NCI-H524 treated with DMSO at 0.1 percent for 48 hours (cell line): Measurements from ENCODE around the gene TEAD2.

Source experiments
- DNase-seq: peaks from one replicate; lab custom pipeline; 2025; lab: John Stamatoyannopoulos, UW

TEAD2 gene

DNA sequence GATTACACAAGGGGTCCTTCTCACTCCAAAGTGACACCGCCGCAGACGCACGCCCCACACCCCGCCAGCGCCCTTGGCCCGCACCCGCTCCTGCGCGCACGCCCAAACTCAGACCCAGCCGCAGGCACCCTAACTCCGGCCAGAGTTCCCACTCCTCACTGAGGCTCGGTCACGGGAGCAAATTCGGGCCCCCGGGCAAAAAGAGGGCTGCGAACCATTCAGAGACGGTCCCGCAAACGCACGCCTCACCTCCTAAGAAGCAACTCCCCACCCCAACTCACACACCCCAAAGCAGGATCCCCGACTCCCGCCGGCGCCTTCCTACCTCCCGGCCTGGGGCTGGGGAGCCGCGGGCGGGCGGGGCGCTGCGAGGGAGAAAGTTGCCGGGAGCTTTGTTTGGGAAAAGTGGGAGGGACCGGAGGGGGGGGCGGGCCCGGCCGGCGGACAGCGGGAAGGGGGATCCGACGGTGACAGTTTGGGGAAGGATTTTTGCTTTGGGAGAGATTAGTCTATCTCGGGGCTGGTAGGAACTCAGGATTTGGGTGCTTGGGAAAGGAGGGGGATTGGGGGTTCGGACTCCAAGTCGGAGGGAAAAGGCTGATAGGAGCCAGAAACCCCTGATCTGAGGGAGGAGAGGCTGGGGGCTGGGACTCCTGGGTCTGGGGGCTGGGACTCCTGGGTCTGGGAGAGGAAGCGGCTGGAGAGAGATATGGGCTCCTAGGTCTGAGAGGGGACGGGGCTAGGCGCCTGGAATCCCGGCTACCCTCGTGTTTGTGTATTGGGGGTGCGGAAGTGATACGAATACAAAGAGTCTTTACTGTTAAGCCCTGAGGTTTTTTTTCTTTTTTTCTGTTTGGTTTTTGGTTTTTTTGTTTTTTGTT lies at the start of gene TEAD2:
Gene TEAD2 (minus strand): TSS at position 369 of the 881 bp plus-strand sequence. CDS start 2,341 bp downstream, outside the sequence.
- DNase-seq, result no peak

DNA sequence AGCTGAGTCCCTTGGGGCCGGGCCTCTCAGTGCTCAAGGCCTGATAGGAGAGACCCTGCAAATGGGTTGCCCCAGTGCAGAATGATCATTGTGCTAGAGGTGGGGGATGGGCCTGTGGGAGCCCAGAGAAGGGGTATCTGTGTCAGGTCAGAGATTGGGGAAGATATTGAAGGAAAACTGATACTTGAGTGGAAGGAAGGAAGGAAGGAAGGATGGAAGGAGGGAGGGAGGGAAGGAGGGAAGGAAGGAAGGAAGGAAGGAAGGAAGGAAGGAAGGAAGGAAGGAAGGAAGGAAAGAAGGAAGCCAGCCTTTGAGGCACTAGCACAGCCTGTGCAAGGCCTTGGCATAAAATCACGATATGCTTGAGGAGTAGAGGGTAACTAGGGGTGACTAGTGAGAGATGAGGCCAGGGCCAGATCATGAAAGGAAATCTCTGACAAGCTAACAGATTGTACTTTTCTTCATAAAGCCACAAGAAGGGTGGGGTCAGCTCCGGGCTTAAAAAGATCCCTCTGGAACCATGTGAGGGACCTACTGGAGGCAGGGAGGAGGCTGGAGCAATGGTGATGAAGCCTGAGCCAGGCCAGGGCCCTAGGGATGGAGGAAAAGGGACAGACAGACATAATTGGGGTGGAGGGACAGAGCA lies 49.6 kb upstream of the TEAD2 start:
- DNase-seq, result no peak

DNA sequence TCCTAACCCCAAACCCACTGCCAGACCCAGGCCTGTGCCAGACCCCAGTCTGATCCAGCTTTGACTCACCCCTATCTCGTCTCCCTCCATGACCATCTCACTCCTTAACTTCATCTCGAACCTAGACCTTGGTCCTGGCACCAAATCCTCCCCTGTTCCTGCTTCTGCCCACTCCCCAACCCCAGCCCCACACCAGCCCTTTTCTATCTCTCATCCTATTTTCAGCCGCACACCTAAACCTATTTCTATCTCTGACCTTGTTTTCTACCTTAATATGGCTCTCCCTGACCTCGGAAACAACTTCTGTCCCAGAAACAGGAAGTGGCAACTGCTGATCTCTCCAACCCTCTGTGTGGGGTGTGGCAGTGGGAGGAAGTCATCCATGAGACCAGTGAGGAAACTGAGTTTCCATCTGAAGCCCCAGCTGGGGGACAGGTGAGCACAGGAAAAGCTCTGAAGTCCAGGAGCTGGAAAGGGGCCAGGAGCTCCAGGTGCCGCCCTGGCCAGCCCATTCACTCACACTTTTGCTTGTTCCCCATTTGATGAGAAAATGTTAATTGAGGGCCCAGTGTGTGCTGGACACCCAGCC lies 47.3 kb upstream of the TEAD2 start:
- DNase-seq, result no peak

DNA sequence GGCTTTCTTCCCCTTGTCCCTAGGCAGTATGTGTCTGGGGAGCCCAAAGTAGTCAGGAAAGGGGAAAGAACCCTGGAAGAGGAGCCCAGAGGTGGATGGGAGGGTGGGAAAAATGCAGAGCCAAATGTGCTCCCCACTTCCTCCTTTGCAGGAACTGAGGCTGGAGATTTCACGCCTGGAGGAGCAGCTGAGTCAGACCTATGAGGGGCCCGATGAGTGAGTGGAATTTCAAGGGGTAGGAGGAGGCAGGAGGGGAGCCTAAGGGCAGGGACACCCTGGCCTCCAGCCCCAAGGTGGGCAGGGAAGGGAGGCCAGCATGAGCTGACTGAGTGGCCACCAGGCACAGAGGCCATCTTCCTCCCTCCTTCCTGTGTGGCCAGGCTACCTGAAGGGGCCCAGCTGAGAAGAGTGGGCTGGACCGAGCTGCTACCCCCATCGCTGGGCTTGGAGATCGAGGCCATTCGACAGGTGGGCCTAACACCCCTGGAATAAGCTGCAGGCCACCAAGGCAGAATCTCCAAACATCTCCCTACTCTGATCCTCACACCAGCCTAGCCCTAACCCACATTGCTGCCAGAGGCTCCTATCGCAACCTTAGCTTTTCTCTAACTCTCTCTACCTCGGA lies 46.7 kb upstream of the TEAD2 start:
- DNase-seq, result no peak

DNA sequence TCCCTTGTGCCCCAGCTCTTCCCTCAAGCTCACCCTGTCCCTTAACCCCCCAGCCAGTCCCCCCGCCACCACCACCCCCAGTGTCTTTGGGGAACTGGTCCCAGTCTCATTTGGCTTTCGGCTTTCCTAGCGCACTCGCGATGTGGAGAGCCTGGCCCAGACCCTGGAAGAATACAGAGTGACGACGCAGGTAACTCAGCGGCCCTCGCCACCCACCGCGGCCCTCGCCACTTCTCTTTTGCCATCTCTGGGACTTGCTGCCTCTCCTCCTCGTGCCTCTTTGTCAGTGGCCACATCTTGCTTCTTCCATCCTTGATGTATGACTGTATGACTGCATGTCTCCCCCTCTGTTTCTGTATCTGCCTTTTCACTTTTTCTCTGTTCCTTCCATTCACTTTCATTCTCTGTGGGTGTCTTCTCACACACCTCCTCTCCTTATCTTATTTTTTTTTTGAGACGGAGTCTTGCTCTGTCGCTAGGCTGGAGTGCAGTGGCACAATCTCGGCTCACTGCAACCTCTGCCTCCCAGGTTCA lies 45.3 kb upstream of the TEAD2 start:
- no peak for DNase-seq

DNA sequence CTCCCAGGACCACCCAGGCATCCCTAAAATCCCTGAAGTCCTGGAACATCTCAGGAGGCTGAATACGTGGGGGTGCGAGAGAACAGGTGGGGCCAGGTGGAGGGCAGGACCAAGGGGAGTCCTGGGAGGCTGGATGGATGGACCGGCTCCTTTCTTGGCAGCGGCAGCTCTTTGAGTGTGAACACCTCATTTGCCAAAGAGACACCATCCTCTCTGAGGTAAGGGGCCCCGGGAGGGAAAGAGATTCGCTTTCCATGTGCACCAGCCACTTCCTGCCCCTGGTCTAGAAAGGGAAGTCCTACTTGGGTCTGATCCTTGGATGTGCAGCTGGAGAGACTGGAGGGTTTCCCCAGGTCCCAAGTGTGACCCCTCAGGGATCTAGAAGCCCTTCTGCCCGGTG lies 44.9 kb upstream of the TEAD2 start:
- DNase-seq, result no peak

DNA sequence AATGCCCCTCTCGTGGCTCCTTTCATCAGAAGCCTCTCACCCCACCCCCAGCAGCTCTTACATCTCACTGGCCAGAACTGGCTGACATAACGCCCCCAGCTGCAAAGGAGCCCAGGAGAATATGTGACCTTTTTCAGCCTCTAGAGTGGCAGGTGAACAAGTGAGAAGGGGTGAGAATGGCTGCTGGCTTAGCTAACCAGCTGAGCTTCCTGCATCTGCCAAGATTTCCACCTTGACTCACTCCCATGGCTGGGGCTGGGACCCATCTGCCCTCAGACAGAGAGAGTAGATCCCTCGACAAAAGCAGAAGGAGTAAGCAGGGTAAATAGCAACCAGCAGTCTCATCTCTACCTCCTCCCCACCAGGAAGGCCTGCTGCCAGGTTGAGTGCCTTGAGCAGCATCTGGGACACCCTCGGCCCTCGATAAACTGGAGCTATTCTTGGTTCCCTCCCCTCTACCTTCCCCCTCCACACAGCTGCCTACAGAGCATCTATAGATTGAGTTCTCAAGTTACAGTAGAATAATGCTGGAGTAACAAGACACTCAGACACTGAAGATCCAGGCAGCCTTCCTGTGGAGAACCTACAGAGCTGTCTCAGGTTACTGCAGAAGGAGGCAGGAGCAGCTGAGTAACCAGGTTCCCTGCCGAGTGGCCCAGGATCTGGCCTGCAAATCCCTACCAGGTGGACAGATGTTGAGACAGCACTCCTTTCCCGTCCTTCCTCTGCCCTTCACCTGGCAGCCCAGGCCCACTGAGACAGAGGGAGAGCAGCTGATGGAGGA lies 41.4 kb upstream of the TEAD2 start:
- DNase-seq, result peak; percentile 99

DNA sequence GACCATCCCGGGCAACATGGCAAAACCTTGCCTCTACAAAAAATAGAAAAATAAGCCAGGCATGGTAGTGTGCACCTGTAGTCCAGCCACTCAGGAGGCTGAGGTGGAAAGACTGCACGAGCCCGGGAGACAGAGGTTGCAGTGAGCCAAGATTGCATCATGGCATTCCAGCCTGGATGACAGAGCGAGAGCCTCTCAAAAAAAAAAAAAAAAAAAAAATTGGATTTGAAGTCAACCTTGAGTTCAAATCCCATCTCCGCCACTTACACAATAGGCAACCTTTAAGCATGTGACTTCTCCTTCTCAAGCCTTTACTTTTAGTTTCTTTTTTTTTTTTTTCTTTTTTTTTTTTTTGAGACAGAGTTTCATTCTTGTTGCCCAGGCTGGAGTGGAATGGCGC lies 37.8 kb upstream of the TEAD2 start:
- DNase-seq, result no peak

DNA sequence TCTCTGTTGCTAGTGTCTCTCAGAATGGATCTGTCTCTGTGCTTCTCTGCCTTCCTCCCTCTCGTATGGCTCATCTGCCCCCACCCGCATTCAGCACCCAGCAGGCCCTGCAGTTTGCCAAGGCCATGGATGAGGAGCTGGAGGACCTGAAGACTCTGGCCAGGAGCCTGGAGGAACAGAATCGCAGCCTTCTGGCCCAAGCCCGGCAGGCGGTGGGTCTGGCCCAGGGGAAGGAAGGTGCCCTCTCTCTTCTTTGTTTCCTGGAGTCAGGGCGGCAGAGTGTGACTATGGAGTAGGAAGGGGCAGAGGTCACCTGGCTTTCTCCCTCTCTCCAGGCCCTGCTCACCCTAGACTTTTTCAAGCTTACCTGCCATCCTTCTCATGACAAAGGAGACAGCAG lies 36.7 kb upstream of the TEAD2 start:
- DNase-seq, result no peak

DNA sequence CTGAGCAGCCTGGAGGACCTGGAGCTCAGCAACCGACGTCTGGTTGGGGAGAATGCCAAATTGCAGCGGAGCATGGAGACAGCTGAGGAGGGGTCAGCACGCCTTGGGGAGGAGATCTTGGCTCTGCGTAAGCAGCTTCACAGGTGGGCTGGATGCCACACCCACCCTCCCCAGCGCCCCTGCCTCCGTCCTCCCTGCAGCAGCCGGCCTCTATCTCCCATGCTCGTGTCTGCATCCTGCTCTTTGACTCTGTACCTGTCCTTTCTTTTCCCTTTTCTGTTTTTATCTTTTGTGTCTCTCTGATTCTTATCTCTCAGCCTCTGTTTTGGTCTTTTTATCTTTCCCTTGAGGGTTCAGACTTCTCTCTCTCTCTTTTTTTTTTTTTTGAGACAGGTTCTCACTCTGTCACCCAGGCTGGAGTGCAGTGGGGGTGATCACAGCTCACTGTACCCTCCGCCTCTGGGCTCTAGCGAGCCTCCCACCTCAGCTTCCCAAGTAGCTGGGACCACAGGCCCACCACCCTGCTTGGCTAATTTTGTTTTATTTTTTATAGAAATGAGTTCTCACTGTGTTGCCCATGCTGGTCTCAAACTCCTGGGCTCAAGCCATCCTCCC lies 35.9 kb upstream of the TEAD2 start:
- no peak for DNase-seq

DNA sequence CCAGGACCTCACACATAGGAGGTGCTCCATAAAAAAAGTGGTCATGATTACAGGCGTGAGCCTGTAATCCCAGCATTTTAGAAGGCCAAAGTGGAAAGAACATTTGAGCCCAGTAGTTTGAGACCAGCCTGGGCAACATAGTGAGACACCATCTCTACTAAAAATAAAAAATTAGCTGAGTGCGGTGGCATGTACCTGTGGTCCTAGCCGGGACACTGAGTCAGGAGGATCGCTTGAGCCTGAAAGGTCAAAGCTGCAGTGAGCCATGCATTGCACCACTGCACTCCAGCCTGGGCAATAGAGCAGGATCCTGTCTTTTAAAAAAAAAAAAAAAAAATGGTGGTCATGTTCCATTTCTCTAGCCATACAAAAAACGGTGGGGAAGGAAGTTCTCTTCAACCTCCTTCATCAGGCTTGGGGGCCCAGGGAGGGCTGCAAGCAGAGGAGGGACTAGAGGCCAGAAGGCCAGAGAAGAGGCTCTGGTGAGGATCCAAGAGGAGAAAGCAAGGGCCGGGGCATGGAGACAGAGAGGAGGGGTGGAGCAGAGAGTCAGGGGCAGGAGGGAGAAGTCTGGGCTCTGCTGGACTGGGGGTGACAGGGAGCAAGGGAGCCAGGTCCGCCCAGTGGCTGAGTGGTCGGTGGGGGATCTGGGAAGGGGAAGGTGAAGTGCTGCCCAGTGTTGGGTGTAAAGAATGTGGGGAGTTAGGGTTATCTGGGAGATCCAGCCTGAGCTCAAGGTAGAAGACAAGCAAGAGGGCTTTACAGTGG lies 34.7 kb upstream of the TEAD2 start:
- DNase-seq, result no peak

DNA sequence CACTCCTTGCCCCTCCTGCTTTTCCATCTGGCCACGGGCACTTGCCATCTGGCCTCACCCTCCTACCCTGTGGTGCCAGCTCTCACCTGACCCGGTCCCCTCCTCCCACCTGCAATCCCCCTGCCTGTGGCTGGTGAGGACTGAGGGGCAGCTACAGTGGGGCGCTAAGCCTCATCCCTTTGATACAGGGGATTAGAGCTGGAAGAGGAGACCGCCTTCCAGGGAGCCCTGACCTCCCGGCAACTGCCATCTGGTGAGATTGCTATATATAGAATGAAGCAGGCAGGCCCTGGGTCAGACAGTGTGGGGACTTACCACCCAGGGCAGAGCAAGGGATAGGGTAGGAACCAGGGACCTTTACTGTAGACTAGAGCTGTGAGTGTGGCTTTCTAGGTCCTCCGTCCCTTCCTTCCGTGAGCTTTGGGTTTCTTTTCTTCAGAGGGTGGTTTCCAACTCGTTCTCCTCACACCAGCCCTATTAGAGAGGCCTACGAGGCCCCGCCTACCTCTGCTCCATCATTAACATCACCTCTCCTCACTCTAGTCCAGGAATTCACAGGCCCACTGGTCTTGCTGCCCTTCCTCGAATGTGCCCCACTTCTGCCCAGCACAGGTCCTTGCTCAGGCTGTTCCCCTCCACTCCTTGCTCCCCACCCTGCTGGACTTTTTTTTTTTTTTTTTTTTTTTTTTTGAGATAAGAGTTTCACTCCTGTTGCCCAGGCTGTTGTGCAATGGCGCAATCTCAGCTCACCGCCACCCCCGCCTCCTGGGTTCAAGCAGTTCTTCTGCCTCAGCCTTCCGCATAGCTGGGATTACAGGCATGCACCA lies 33.6 kb upstream of the TEAD2 start:
- DNase-seq, result peak; percentile 94

DNA sequence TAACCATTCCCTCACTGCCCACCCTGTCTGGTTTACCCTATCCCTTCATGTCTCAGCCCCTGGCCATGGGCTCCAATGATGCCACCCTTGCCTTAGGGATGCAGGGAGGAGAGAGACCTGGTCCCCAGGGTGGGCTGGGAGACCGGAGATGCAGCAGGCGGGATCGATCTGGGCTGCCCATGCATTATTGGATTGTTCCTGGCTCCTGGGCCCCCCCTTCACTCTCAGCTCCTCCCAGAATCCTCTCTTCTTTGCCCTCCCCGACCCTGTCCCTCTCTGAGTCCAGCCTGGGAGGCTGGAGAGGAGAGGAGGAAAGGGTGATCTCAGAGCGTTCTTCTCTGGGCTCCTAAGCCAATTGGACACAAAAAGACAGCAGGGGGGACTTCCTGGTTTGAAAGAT lies 31.7 kb upstream of the TEAD2 start:
- DNase-seq, result no peak

DNA sequence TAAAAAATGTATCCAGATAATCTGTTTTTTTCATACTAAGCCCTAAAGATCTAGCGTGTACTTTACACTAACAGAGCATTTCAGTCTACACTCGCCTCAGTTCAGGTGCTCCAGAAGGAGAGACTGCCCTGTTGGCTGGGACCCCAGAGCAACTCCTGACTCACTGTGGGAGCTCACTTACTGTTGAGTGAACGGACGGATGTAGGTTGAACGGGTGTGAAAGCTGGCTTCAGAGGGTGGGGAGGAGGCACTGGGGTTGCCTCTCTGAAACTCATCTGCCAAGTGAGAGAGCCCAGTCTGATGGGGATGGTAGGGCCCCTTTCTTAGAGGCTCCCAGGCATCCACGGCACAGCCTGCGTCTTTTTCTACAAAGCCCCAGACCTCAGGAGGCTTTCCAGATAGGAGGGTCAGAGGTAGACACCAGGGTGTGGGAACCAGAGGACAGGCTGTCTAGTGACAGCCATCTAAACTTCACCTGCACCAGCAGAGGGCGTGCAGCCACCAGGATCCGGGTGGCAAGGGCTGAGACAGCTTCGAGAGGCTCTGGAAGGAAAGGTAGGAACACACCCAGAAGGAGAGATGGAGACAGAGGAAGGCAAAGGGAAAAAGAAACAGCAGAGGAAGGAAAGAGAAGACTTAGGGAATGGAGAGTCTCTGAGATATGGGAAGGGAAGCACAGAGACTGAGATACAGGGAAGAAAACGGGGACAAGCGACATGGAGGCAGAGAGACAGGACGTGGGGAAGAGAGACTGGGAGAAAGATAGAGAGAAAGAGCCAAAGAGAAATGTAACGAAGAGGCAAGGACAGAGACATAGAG lies 29.6 kb upstream of the TEAD2 start:
- DNase-seq, result peak; percentile 55

DNA sequence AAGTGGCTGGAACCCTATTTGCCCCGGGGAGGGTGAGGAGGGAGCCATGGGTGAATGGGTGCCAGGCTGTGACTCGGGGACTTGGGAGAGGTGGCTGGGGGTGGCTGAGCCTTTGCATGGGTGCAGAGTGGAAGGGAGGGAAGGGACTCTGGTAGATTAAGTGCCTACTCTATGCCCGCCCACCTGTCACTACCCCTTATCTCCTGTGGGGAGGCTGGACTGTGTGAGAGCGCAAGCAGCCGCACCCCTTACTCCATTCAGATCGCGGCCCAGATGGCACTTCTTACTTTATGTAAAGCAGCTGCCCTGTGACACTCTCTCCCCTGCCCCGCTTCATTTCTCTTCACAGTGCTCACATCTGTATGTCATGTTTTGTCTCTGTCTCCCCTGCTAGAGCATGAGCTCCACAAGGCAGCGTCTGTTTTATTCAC lies 28.7 kb upstream of the TEAD2 start:
- DNase-seq, result peak; percentile 93

DNA sequence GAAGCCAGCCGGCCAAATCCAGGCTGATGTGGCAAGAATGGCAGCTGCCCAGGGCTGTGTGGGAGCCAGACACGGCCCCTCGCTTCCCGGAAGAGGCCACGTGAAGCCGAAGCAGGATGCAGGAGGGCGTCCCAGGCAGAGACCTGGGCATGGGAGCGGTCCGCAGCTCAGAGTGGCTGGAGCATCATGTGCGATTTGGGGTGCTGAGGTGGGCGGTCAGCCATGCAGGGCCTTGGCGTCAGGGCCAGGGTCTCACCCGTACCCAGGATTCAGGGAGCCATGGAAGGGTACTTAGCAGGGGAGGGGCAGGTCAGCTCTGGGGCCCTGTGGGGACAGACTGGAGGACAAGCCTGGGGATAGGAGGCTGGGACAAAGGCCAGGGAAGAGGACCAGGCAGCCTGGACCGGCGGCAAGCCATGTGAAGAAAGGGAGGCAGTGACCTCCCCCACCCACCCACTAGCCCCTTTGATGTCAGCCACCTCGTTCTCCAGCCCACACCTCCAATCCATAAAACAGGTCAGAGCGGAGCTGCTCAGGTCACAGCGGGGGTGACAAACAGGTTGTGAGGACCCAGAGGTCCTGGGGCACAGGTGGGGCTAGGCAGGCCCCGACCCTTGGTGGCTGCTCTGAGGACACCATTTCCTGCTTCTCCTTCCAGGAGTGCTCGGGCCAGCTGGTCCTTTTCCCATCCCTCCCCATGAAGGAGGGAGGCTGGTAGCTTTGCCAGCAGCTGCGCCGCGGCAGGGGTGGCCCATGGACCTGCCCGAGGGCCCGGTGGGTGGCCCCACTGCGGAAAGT lies 28.1 kb upstream of the TEAD2 start:
- DNase-seq, result no peak

DNA sequence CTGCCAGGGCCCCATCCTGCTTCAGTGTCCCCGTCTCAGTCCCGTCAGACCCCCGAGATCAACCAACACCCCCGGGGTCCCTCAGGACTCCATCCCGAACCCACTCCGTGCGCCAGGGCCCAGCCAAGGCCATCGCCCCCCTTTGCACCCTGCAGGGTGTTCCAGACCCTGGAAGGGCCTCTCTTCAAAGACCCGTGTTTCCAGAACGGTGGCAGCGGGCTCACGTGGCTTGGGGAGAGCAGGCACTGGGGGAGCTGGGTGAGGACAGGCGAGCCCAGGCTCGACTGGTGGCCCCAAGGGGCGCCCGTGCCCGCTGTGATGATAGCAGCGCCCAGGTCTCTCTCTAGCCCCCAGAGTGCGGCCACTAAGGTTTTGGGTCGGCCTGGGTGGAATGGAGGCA lies 27.2 kb upstream of the TEAD2 start:
- no peak for DNase-seq

DNA sequence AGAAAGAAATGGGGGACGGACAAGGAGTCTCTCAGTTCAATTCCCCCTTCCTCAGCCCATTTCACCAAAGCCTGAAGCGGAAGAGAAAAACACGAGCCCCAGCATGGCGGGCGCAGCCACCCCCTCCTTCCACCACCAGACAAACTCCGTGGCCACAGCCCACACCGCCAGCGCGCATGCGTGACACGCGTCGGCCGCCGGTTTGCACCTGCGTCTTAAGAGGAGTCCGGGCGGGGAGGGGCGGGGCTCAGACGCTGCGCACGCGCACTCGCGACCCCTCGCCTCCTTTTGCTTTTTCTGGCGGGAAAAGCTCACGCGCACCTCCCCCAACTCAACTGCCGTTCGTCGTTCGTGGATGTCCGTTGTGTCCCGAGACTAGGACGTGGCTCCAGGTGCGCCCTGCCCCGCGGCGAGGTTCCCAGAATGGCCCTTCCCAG lies 25.7 kb upstream of the TEAD2 start, which contains the start of gene KASH5:
Gene KASH5 (plus strand): TSS at position 314 of the 437 bp plus-strand sequence. CDS start 2,635 bp downstream, outside the sequence.
- DNase-seq, result no peak
